IPS-15b (cell line): Measurements from ENCODE around the gene CUL9.

Experiments used
- H3K27me3 ChIP-seq: one replicate; pipeline ENCODE4 v1.6.1; 2013; ENCODE audit warnings: low read length; ENCODE audit not compliant: control insufficient read depth, insufficient read depth
- H3K36me3 ChIP-seq: one replicate; pipeline ENCODE4 v1.6.1; 2013; ENCODE audit warnings: low read length; ENCODE audit not compliant: control insufficient read depth, insufficient read depth
- H3K4me1 ChIP-seq: one replicate; pipeline ENCODE4 v1.6.1; 2013; ENCODE audit warnings: mild to moderate bottlenecking, low read length; ENCODE audit not compliant: control insufficient read depth, insufficient read depth
- H3K4me3 ChIP-seq: one replicate; pipeline ENCODE4 v1.5.1; 2013; ENCODE audit warnings: low read depth, low read length
- H3K9ac ChIP-seq: one replicate; pipeline ENCODE4 v1.6.1; 2013; ENCODE audit warnings: low read depth, mild to moderate bottlenecking, low read length
- H3K9me3 ChIP-seq: one replicate; pipeline ENCODE4 v1.6.1; 2013; ENCODE audit warnings: mild to moderate bottlenecking, low read length; ENCODE audit not compliant: control insufficient read depth, insufficient read depth

CUL9 gene

DNA sequence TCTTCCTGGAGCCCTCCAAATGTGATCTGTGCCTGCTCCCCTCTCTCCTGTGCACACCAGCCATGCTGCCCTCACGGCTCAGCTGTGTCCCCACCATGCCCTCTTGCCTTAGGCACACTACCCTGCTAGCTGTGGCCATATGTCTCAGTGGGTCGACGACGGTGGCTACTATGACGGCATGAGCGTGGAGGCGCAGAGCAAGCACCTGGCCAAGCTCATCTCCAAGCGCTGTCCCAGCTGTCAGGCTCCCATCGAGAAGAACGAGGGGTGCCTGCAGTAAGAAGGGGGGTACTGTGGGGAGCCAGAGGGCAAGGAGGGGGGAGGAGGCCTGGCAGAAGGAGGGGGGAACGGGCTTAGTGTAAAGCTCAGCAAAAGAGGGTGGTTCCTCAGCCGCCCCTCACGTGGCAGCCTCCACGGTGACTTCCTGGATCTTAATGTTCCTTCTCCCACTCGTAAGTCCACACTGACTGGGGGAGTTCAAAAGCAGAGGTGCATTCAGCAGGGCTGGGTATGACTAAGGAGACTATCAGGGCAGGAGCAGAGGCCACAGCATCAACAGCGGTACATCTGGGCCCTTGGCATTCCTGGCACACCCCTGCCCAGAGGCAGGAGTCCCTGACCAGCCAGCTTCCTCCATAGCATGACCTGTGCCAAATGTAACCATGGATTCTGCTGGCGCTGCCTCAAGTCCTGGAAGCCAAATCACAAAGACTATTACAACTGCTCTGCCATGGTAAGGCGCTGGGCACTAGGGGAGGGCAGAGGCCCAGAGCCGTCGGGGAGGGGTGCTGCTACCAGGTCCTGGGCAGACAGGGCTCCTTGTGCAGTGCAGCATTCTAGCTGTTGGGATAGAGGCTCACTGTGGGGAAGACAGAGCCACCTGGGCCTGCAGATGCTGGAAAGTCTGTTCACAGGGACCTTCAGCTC is 39.3 kb downstream of the CUL9 start:
- H3K4me3 ChIP-seq = no peak overlapping the region

DNA sequence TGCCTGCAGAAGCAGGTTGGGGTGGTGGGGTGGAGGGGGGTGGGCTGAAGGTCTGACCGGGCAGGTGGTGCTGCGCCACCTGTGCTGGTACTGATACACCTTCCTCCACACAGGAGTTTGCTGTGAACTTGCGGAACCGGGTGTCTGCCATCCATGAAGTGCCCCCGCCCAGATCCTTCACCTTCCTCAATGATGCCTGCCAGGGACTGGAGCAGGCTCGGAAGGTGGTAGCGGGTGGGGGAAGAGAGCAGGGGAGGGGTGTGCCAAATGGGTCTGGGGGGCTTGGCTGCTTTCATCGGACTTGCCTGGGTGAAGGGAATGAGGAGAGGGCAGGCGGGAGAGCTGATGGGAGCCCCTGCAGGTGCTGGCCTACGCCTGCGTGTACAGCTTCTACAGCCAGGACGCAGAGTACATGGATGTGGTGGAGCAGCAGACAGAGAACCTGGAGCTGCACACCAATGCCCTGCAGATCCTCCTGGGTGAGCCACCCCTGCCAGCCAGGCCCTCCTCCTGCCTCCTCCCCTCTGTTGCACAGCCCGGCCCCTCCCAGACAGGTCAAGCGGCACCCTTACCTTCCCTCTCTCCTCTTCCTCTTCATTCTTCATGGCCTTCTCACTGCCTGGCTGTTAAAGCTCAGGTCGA is 40.5 kb downstream of the CUL9 start:
- Histone ChIP-seq H3K27me3 (no peaks in the 10 kb centered on the region), H3K9me3 (no peaks in the 10 kb centered on the region), H3K4me3 (no peak overlapping the region), H3K9ac (no peak overlapping the region), H3K36me3 (peaks cover 7% of the 10 kb centered on the region), H3K4me1 (peaks cover 2% of the 10 kb centered on the region)

More for the DNA sequence above, 39.3 kb downstream of the CUL9 start:
- Histone ChIP-seq H3K27me3 (no peaks in the 10 kb centered on the region), H3K36me3 (peaks cover 7% of the 10 kb centered on the region), H3K4me1 (peaks cover 2% of the 10 kb centered on the region), H3K9me3 (no peaks in the 10 kb centered on the region), H3K9ac (no peak overlapping the region)

DNA sequence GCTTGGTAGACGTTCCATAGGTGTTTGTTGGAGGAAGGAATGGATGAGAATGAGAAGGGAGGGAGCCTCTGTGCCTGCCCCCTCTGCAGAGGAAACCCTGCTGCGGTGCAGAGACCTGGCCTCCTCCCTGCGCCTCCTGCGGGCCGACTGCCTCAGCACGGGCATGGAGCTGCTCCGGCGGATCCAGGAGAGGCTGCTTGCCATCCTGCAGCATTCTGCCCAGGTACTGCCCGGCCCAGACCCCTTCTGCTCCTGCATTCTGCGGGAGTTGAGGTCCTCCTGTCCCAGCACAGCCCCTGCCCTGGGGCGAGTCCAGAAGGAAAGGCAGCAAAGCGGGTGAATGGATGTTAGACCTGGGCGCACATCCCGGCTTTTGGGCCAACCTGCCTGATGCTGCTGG is 41.2 kb downstream of the CUL9 start:
- no peak overlapping the region for H3K9ac ChIP-seq
- no peaks in the 10 kb centered on the region for H3K27me3 ChIP-seq
- peaks cover 2% of the 10 kb centered on the region for H3K4me1 ChIP-seq
- H3K4me3 ChIP-seq = no peak overlapping the region
- peaks cover 7% of the 10 kb centered on the region for H3K36me3 ChIP-seq
- no peaks in the 10 kb centered on the region for H3K9me3 ChIP-seq

DNA sequence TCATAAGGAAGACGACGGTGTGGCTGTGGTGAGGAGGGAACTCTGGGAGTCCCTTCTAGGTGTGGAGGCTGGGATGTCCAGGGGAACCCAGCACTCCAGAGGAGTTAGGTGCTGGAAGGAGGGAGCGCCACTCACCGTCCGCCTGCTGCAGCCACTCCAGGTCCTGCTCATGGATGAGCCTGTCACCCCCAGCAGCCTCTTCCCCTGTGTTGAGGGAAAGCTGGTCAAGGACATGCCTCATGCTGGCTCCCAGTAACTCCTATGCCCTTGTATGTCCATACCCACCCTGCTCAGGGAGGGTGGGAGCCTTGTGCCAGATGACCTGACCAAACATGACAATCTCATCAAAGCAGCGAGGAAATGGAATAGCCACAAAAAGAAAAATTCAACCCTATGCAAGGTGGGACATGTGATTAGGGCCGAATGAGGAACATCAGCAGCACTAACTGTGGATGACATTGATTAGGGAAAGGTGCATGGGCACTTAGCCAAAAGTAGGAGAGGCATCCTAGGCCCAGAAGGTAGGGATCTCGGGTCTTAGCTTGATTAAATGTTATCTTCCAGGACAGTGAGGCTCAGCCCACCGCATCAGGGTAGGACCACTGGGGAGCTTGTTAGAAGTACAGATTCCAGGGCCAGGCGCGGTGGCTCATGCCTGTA is 44.3 kb downstream of the CUL9 start:
- Histone ChIP-seq H3K4me3 (no peak overlapping the region), H3K36me3 (peaks cover 7% of the 10 kb centered on the region), H3K4me1 (peaks cover 6% of the 10 kb centered on the region), H3K9me3 (no peaks in the 10 kb centered on the region), H3K9ac (no peak overlapping the region), H3K27me3 (peaks cover 15% of the 10 kb centered on the region)

DNA sequence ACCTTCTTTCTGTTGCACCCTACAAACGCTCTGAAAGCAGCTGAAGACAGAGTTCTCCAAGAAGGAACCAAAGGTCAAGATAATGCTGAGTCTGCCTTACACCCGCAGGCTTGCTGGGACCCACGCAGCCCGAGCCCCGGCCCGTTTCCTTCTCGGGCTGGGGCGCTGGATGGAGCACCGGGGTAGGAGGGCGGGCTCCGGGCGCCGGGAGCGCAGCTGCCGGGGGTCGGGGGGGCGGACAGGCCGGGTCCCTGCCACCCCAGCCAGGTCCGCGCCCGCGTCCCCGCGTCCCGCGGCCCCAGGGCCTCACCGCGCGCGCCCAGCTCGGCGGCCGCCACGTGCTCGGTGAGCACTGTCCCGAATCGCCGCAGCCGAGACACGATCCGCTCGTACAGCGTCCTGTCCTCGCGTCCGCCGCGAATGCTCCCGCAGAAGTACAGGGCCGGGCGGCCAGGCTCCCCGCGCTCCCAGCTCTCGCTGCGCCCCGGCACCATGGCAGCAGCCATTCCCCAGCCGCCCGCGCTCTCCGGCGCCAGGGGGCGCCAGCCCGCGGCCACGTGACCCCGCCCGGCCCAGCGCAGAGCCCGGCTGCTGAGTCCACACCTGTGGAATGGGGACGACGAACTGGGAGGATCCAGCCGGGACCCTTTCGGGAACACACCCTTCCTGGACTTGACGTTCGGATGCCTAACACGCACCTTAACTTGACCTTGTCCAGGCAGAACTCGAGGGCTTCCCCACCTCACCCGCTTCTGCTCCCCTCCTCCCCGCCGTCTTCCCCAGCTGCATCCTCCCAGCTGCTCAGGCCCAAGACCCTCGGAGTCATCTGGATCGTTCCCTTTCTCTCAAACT is 47.2 kb downstream of the CUL9 start, which contains the start of gene DNPH1:
Gene DNPH1, minus strand, starts transcription at position 531 of the 852 bp plus-strand sequence. Its CDS starts 25 bp downstream, at position 506.
- H3K4me3 ChIP-seq = peak within 1 kb of the TSS; percentile 56

DNA sequence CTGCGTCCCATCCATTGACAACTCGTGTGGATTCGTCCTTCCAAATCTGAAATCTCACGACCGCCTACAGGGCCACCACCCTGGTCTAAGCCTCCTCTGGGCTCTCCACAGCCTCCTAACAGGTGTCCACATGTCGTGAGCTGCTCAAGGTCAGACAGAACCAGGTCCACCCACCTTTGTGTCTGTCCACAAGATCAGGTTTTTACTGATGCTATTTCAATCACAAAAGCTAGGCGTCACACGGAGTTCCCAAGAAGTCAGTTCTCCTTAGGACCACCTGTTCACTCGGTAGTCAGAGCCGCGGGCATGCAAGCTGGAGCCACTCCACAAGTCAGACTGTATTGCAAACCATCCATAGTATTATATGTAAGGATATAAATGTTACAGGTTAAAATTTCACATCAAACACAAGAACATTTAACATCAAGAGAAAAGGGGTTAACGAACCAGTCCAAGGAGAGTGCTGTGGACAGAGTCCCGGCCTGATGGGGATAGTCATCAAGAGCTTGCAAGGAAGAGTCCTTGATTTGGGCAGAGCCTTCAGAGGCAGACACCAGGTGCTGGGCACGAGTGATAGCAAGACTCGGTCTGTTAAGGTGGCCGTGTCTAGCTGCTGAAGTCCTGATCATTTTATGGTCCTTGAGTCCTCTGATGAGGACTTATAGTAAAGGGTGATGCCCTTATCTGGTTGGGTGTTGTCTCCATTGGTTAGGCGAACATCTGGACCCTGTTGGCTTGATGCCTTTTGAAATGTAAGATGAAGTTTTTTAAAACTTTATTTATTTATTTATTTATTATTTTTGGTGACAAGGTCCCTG is 48.0 kb downstream of the CUL9 start:
- Histone ChIP-seq H3K27me3 (peaks cover 21% of the 10 kb centered on the region), H3K36me3 (peaks cover 3% of the 10 kb centered on the region), H3K4me1 (peaks cover 4% of the 10 kb centered on the region), H3K9me3 (no peaks in the 10 kb centered on the region), H3K4me3 (peak overlapping the region; percentile 56), H3K9ac (no peak overlapping the region)

More for the DNA sequence above, 47.2 kb downstream of the CUL9 start, which contains the start of gene DNPH1:
- Histone ChIP-seq H3K9me3 (no peaks in the 10 kb centered on the region), H3K36me3 (peaks cover 3% of the 10 kb centered on the region), H3K9ac (peak within 1 kb of the TSS; percentile 70), H3K27me3 (peaks cover 21% of the 10 kb centered on the region), H3K4me1 (peaks cover 4% of the 10 kb centered on the region)

DNA sequence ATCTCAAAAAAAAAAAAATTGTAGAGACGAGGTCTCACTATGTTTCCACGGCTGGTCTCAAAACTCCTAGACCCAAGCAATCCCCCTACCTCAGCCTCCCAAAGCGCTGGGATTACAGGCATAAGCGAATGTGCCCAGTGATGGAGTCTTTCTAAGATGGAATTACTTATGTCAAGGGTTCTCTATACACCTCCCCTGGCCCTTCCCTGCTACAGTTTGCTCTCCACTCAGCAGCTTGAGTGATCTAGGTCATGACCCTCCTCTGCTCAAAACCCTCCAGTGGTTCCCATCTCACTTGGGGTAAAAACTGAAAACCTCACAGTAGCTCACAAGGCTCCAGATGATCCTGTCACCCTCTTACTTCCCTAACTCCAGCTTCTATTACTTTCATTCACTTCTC is 49.1 kb downstream of the CUL9 start:
- Histone ChIP-seq H3K9ac (no peak overlapping the region), H3K27me3 (peaks cover 21% of the 10 kb centered on the region), H3K4me1 (peaks cover 4% of the 10 kb centered on the region), H3K36me3 (no peaks in the 10 kb centered on the region), H3K9me3 (no peaks in the 10 kb centered on the region), H3K4me3 (no peak overlapping the region)

DNA sequence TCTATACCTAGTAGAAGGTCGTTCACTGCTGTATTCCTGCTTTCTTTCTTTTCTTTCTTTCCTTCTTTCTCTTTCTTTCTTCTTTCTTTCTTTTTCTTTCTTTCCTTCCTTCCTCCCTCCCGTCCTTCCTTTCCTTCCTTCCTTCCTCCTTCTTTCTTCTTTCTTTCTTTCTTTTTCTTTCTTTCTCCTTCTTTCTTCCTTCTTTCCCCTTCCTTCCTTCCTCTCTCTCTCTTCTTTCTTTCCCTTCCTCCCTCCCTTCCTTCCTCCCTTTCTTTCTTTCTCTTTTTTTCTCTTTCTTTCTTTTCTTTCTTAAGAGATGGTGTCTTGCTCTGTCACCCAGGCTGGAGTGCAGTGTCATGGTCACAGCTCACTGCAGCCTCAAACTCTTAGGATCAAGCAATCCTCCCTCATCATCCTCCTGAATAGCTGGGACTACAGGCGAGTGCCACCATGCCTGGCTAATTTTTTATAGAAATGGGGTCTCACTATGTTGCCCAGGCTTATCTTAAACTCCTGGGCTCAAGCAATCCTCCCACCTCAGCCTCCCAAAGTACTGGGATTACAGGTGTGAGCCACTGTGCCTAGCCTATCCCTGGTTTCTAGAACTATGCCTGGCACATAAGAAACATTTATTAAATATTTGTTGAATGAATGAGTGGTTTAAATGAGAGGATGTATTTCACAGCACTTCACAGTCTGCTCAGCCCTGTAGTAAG is 49.9 kb downstream of the CUL9 start:
- H3K9me3 ChIP-seq = no peaks in the 10 kb centered on the region
- no peak overlapping the region for H3K4me3 ChIP-seq
- H3K9ac ChIP-seq = no peak overlapping the region
- peaks cover 21% of the 10 kb centered on the region for H3K27me3 ChIP-seq
- H3K4me1 ChIP-seq = peaks cover 4% of the 10 kb centered on the region
- H3K36me3 ChIP-seq = no peaks in the 10 kb centered on the region

DNA sequence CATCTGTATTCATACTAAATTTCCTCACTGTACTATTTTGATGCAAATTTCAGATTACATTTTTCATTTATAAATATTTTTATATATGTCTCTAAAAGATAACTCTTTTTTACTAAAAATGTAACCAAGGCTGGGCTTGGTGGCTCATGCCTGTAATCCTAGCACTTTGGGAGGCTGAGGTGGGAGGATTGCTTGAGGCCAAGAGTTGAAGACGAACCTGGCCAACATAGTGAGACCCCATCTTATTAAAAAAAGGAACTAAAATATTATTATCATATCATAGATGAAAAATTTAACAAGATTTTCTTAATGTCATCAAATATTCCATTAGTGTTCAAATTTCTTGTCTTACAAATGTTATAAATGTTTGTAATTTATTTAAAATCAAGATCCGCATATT is 53.8 kb downstream of the CUL9 start:
- Histone ChIP-seq H3K27me3 (peaks cover 26% of the 10 kb centered on the region), H3K4me3 (no peak overlapping the region), H3K36me3 (no peaks in the 10 kb centered on the region), H3K4me1 (no peaks in the 10 kb centered on the region), H3K9ac (no peak overlapping the region), H3K9me3 (no peaks in the 10 kb centered on the region)

DNA sequence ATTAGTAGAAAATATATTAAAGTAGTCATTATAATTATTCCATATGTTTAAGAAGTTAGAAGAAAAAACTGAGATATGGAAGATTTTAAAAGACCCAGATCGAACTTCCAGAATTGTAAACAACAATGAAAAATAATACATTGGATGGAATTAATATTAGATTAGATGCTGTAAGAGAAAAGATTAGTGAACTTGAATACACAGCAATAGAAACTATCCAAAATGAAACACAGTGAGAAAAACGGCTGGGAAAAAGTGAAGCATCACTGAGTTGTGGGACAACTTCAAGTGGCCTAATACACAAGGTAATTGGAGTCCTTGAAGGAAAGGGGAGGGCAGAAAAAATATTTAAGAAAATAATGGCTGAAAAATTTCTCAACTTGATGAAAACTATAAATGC is 57.1 kb downstream of the CUL9 start:
- Histone ChIP-seq H3K9ac (no peak overlapping the region), H3K9me3 (no peaks in the 10 kb centered on the region), H3K4me1 (no peaks in the 10 kb centered on the region), H3K36me3 (no peaks in the 10 kb centered on the region), H3K4me3 (no peak overlapping the region), H3K27me3 (peaks cover 44% of the 10 kb centered on the region)
